GM19452 (cell line): ENCODE data around the gene MAMDC4.
A peak's percentile ranks its signal among the peaks of the same experiment; 100 is the strongest.
"Not testable (repeated sequence)": the region's sequence is repeated elsewhere in the genome, so short reads cannot be mapped to it uniquely, and the experiment has no call there.

Source experiments
- ATAC-seq: cut with Tn5 transposase; IDR thresholded peaks from one replicate; pipeline ENCODE4 v1.9.1; 2021; ENCODE audit not compliant: unreplicated experiment

MAMDC4 gene

DNA sequence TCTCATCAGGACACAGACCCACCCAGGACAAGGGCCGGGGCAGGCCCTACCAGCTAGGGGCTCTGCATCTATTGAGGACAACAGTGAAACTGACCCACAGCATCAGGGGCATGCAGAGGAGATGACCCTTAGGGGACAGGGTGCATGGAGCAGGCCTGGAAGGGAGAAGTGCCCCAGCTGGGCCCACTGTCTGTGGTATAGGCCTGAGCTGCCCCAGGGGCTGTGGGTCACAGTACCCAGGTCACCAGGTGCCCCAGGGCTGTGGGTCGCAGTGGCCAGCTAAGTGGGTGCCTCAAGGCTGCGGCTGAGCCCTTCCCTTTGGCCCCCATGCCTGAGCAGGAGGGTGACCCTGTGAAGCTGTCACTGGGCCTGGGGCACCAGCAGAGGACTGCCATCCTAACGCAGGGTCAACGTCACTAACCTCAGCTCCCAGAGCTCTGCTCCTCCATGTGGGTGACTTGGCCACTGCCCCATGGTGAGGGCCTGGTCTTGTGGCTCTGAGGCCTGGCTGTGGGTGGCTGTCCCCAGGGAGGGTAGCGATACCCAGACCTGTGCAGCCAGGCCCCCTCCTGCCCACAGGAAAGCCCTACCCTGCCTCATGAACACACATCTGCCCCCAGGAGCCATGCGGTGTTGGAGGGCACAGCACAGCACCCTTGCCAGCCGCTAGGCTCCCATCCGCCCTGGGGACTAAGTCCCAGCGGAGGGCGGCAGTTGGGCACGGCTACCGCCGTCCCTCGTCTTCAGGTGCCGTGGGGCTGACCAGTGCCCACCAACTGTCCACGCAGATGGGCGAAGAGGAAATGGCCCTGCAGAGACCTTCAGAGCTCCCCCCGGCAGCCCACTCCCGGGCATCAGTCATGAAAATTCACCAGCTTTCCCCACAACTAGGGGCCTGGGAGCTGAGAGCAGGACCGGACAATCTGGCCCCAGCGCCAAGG, 9.1 kb downstream of the MAMDC4 start:
- ATAC-seq = no peak

- ATAC-seq = no peak
Measured at GRCh38 chr9:136861874-136862457, 9.8 kb downstream of the MAMDC4 start.

DNA sequence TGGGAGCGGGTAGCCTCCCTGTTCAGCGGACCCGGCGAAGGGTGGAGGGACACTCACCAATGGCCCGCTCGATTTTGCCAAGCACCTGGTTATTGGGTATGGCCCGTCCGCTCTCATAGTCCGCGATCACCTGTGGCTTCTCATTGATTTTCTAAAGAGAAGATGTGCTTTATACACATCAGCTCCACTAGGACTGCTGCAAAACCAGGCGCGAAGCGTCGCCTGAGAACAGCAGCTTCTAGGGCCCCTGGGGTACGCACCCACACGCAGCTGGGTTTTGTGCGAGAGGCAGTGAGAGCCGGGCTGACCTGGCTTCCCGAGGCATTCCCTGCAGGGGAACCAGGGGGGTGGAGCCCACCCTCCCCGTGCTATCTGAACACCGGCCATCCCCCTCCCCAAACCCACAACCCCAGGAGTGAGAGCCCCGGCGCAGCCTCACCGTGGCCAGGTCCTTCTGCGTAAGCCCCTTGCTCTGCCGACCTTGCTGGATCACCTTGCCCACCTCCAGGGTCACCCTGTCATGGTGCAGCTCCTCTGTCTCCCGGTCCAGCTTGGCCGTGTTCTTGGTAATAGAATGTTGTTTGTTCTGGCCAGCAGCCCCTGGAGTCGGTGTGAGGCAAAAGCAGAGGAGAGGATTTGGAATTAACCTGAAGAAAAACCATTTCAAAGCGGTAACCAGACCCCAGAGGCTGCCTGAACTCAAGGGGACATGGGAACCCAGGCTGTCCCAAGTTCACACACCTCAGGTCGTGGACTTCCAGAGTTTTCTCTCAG, 10.9 kb downstream of the MAMDC4 start:
- no peak for ATAC-seq

GRCh38 chr9:136863623-136864273, 11.6 kb downstream of the MAMDC4 start:
- no peak for ATAC-seq

DNA sequence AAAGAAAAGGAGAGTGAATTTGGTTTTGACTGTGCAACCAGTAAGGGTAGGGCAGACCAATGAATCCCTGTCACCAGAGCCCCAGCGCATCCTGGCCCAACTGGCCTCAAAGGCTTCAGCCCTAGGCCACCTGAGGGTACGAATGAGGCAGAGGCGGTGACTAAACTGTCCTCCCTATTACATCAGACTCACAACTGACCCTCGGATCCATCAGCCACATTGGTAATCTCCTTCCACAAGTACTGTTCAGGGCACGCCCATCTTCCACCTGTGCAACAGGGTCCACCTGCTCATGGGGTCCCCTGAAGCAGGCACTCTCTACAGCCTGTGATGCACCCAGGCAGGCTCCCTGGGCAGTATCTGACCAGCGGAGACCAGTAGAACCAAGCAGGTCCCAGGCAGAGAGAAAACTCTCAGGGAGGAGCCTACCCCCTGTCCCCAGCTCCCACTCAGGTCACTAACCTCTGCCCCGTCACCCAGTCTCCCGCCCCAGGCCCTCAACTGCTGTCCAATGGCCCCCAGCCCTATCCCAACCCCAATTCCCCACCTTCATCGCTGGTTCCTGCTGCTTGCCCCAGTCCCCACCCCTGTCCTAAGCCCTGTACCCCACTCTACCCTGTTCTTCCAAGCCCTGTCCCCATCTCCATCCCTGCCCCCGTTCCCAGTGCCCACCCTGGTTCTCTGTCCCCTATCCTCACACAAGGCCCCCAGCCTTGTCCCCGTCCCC, 13.1 kb downstream of the MAMDC4 start:
- ATAC-seq = no peak

- ATAC-seq = no peak
Measured at GRCh38 chr9:136865768-136866103, 13.6 kb downstream of the MAMDC4 start.

DNA sequence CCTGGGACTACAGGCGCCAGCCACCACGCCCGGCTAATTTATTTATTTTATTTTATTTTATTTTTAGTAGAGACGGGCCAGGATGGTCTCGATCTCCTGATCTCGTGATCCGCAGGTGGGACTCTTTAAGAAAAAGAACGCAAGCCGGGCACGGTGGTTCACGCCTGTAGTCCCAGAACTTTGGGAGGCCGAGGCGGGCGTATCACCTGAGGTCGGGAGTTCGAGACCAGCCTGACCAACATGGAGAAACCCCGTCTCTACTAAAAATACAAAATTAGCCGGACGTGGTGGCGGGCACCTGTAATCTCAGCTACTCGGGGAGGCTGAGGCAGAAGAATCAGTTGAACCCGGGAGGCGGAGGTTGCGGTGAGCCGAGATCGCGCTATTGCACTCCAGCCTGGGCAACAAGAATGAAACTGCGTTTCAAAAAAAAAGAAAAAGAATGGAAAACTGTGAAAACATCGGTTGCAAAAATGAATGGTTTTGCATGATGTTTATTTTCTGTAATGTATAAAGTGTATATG, 14.8 kb downstream of the MAMDC4 start:
- not testable (repeated sequence) for ATAC-seq

GRCh38 chr9:136867480-136867879, 15.3 kb downstream of the MAMDC4 start:
- ATAC-seq = no peak

- no peak for ATAC-seq
Measured at GRCh38 chr9:136867917-136868316, 15.8 kb downstream of the MAMDC4 start.

GRCh38 chr9:136868644-136869043, 16.5 kb downstream of the MAMDC4 start:
- ATAC-seq = no peak

DNA sequence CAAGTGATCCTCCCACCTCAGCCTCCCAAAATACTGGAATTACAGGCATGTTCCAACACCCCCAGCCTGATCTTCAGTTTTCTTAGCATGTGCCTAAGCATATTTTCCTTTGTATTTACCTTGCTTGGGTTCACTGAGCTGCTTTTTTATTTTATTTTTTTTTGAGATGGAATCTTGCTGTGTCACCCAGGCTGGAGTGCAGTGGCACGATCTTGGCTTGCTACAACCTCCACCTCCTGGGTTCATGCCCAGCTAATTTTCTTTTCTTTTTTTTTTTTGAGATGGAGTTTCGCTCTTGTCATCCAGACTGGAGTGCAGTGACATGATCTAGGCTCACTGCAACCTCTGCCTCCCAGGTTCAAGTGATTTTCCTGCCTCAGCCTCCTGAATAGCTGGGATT, 17.5 kb downstream of the MAMDC4 start:
- not testable (repeated sequence) for ATAC-seq

DNA sequence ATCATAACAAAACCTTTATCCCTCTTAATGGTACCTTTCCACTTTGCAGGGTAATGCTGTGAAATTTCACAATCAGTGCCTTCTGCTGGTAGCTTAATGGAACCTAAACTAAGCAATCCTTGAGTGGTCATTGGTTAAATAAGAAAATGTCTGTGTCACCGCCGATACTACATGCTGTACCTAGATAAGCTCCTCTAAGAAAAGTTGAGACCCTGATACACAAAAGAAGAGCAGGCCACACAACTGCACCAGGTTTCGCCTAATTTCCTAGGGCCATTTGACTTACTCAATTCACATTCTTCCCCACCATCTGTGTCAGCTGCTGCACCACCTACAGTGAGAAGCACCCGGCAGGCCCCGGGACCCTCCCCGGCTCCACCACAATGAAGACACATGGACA, 23.0 kb downstream of the MAMDC4 start:
- no peak for ATAC-seq

GRCh38 chr9:136876476-136876875, 24.3 kb downstream of the MAMDC4 start:
- ATAC-seq = no peak

DNA sequence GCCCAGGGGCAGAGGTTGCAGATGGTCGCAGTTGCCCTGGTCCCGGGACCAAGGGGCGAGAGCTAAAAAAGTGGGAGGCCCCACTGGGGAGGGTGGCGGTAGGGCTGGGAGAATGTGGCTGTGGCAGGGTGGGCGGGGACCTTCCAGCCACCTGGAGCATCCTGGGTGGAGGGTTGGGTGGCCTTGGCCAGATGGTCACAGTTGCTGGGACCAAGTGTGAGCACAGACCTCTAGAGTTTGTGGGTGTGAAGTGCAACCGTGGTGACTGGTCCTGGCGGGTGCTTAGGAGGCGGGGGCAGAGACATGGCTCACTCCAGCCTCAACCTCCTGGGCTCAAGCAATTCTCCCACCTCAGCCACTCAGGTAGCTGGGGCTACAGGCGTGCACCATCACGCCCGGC, 28.5 kb downstream of the MAMDC4 start:
- no peak for ATAC-seq

DNA sequence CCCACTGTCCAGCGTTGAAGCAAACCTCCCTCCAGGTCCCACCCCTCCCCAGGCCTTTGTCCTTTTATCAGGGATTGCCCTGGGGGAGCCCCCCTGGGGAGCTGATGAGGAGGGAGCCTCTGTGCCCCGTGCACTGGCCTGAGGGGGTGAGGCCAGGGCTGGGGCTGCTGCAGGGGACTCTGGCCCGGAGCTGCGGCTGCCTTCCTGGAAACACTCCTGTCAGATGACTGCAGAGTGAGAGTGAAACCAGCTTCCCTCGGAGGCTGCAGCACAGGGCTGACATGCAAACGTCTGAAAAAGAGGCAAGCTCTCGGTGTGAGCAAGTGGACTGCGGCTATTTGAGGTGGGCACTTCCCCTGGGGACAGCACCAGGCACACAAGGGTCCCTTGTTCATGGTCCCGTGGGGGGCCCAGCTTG, 29.6 kb downstream of the MAMDC4 start:
- ATAC-seq = no peak

DNA sequence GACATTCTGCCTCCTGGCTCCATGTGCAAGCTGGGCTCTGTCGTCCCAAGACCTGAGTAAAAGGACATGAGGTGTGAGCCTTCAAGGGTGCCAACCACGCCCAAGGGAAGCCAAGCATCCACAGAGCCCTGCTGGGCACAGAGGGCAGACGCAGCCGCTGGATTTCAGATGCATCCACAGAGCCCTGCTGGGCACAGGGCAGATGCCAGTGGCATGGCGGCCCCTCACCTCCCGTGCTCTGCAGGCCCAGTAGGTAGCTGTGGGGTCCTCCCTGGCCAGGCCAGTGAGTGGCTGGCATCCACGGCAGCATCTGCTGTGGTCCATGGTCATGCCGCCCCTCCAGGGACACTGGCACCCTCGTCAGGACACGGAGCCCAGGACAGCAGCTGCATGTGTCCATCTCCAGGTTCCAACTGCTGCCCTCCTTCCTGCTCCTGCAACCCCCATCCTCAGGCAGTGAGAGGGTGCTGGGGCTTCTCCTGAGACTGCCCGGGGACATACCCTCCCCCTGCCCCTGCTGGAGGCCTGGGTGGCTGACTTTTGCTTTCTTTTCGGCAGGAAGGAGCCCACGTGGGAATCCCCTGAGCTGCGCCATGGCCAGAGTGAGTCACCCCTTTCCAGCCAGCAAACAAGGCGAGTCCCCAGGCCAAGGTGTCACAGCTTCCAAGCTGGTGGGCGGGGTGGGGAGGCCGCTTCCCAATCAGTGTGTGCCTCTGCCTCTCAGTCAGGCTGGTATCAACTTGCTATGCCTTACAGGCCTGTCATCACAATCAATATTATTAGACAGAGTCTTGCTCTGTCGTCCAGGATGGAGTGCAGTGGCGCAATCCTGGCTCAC, 30.2 kb downstream of the MAMDC4 start:
- ATAC-seq = no peak

- not testable (repeated sequence) for ATAC-seq
Measured at GRCh38 chr9:136882947-136883283, 30.8 kb downstream of the MAMDC4 start.

DNA sequence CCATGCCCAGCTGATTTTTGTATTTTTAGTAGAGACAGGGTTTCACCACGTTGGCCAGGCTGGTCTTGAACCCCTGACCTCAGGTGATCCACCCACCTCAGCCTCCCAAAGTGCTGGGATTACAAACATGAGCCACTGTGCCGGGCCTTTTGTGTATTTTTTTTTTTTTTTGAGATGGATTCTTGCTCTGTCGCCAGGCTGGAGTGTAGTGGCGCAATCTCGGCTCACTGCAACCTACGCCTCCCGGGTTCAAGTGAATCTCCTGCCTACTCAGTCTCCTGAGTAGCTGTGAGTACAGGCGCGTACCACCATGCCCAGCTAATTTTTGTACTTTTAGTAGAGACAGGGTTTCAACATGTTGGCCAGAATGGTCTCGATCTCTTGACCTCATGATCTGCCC, 31.5 kb downstream of the MAMDC4 start:
- not testable (repeated sequence) for ATAC-seq

GRCh38 chr9:136885950-136886578, 33.9 kb downstream of the MAMDC4 start, which contains the start of gene TRAF2:
Gene TRAF2 (plus strand): TSS chr9:136886516. CDS start chr9:136898741, 12,225 bp downstream.
- ATAC-seq = peak; percentile 76
